ENCODE data around the gene CLIC6. TPM values are rescaled to one million over a fixed set of nuclear protein-coding genes. Genes with fewer than 3 reads are reported as not detected.

CLIC6 gene
- total and polyA plus RNA-seq, 9 of the 15 experiments (the other 6 are each of a cell fraction or from before 2014, with no cell fraction given): not detected

DNA sequence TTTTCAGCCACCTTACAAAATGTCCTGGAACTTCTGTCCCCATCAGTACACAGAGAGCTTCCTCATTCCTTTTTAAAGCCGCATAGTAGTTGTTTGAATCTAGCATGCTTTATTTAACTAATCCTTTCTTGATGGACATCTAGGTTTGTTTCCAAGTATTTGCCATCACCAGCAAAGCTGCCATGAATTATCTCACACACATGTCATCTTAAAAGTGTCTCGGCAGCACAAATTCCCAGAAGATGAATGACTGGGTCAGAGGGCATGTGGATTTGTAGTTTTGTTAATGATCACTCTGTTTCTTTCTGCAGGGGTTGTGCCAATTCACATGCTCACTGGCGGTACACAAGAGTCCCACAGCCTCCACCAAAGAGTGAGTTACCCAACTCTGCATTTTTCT is 68.3 kb downstream of the CLIC6 start (continued):
- TF ChIP-seq, protein P1, sequence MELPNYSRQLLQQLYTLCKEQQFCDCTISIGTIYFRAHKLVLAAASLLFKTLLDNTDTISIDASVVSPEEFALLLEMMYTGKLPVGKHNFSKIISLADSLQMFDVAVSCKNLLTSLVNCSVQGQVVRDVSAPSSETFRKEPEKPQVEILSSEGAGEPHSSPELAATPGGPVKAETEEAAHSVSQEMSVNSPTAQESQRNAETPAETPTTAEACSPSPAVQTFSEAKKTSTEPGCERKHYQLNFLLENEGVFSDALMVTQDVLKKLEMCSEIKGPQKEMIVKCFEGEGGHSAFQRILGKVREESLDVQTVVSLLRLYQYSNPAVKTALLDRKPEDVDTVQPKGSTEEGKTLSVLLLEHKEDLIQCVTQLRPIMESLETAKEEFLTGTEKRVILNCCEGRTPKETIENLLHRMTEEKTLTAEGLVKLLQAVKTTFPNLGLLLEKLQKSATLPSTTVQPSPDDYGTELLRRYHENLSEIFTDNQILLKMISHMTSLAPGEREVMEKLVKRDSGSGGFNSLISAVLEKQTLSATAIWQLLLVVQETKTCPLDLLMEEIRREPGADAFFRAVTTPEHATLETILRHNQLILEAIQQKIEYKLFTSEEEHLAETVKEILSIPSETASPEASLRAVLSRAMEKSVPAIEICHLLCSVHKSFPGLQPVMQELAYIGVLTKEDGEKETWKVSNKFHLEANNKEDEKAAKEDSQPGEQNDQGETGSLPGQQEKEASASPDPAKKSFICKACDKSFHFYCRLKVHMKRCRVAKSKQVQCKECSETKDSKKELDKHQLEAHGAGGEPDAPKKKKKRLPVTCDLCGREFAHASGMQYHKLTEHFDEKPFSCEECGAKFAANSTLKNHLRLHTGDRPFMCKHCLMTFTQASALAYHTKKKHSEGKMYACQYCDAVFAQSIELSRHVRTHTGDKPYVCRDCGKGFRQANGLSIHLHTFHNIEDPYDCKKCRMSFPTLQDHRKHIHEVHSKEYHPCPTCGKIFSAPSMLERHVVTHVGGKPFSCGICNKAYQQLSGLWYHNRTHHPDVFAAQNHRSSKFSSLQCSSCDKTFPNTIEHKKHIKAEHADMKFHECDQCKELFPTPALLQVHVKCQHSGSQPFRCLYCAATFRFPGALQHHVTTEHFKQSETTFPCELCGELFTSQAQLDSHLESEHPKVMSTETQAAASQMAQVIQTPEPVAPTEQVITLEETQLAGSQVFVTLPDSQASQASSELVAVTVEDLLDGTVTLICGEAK (IDR thresholded peaks at IDR 0.05): peak; percentile 77
- TF ChIP-seq, protein P1 (CRISPR knock-in tag; IDR thresholded peaks at IDR 0.05): no peak
- TF ChIP-seq, protein P2, sequence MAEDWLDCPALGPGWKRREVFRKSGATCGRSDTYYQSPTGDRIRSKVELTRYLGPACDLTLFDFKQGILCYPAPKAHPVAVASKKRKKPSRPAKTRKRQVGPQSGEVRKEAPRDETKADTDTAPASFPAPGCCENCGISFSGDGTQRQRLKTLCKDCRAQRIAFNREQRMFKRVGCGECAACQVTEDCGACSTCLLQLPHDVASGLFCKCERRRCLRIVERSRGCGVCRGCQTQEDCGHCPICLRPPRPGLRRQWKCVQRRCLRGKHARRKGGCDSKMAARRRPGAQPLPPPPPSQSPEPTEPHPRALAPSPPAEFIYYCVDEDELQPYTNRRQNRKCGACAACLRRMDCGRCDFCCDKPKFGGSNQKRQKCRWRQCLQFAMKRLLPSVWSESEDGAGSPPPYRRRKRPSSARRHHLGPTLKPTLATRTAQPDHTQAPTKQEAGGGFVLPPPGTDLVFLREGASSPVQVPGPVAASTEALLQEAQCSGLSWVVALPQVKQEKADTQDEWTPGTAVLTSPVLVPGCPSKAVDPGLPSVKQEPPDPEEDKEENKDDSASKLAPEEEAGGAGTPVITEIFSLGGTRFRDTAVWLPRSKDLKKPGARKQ (CRISPR knock-in tag; IDR thresholded peaks at IDR 0.05): no peak
- TF ChIP-seq CREB1 (IDR thresholded peaks at IDR 0.05): no peak
- no peak for TF ChIP-seq CREB1 (CRISPR knock-in tag; IDR thresholded peaks at IDR 0.05)
- TF ChIP-seq NR2C2 (CRISPR knock-in tag; IDR thresholded peaks at IDR 0.05): no peak
- peak; percentile 42; the same call in 1 of the 2 replicates for TF ChIP-seq NR2C2 (tag; IDR thresholded peaks at IDR 0.05)
- TF ChIP-seq ILF3 (IDR thresholded peaks at IDR 0.05; ENCODE audit: borderline replicate concordance): no peak
- TF ChIP-seq, protein P3, sequence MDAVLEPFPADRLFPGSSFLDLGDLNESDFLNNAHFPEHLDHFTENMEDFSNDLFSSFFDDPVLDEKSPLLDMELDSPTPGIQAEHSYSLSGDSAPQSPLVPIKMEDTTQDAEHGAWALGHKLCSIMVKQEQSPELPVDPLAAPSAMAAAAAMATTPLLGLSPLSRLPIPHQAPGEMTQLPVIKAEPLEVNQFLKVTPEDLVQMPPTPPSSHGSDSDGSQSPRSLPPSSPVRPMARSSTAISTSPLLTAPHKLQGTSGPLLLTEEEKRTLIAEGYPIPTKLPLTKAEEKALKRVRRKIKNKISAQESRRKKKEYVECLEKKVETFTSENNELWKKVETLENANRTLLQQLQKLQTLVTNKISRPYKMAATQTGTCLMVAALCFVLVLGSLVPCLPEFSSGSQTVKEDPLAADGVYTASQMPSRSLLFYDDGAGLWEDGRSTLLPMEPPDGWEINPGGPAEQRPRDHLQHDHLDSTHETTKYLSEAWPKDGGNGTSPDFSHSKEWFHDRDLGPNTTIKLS (IDR thresholded peaks at IDR 0.05; ENCODE audit: borderline replicate concordance, low read depth): no peak
- no peak for TF ChIP-seq ZNF431 (CRISPR knock-in tag; IDR thresholded peaks at IDR 0.05)
- TF ChIP-seq FOS (IDR thresholded peaks at IDR 0.05; ENCODE audit: extremely low read depth, insufficient read length): no peak
- TF ChIP-seq, protein P4, sequence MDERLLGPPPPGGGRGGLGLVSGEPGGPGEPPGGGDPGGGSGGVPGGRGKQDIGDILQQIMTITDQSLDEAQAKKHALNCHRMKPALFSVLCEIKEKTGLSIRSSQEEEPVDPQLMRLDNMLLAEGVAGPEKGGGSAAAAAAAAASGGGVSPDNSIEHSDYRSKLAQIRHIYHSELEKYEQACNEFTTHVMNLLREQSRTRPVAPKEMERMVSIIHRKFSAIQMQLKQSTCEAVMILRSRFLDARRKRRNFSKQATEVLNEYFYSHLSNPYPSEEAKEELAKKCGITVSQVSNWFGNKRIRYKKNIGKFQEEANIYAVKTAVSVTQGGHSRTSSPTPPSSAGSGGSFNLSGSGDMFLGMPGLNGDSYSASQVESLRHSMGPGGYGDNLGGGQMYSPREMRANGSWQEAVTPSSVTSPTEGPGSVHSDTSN (CRISPR knock-in tag; IDR thresholded peaks at IDR 0.05; ENCODE audit: low read depth): no peak
- TF ChIP-seq, protein P4 (tag; conservative IDR thresholded peaks at IDR 0.05; ENCODE audit: low read depth): peak; percentile 70
